A549 treated with dexamethasone at 1 μM for 4 hours (cell line): ENCODE results near the gene TUBA1B. TPM values are rescaled to one million over a fixed set of nuclear protein-coding genes. Genes with fewer than 3 reads are reported as not detected.

ENCODE experiments used
- total RNA-seq: library from RNA; stranded (reverse); fragments of 200-300 nt; extraction: Qiagen RNA extraction; gene quantifications from 5 replicates; pipeline ENCODE4 v1.2.3, GENCODE V29; 2022

Gene TUBA1B
- total RNA-seq = 2,131 to 2,545 TPM (median 2,326 TPM) in 5 replicates

GRCh38 chr12:49131051-49131893 lies at the start of gene TUBA1B:
TUBA1B (minus strand) TSS chr12:49131395; CDS start chr12:49131300, 95 bp downstream.

GRCh38 chr12:49110464-49111155 lies 20.6 kb downstream of the TUBA1B start, which contains the start of gene LMBR1L:
LMBR1L (minus strand) TSS chr12:49110847; CDS start chr12:49110555, 292 bp downstream.

GRCh38 chr12:49094160-49094974 lies 36.8 kb downstream of the TUBA1B start, which contains the start of gene DHH:
DHH (minus strand) TSS chr12:49094801; CDS start chr12:49094512, 289 bp downstream.

Other genes with a start within 250 kb of the TUBA1B start
- gene FKBP11, start 205.9 kb downstream of the TUBA1B start, total RNA-seq = 52.7 to 58.9 TPM (median 55.2 TPM) in 5 replicates
- gene ARF3, start 173.9 kb downstream of the TUBA1B start, total RNA-seq = 113 to 164 TPM (median 152 TPM) in 5 replicates
- 1.5 to 2.4 TPM (median 2.2 TPM) in 5 replicates for gene WNT10B, start 159.7 kb downstream of the TUBA1B start, total RNA-seq
- gene WNT1, start 153.1 kb downstream of the TUBA1B start, total RNA-seq = 0.07 to 0.28 TPM (median 0.18 TPM) in 5 replicates
- 0.56 to 0.71 TPM (median 0.67 TPM) in 5 replicates for gene DDN, start 132.0 kb downstream of the TUBA1B start, total RNA-seq
- gene PRKAG1, start 112.6 kb downstream of the TUBA1B start, total RNA-seq = 40.6 to 44.3 TPM (median 41.4 TPM) in 5 replicates
- gene KMT2D, start 70.6 kb downstream of the TUBA1B start, total RNA-seq = 30.0 to 46.2 TPM (median 40.4 TPM) in 5 replicates
- 2.9 to 4.4 TPM (median 4.0 TPM) in 5 replicates for gene RHEBL1, start 61.4 kb downstream of the TUBA1B start, total RNA-seq
- gene DHH, start 36.6 kb downstream of the TUBA1B start, total RNA-seq = not detected in 5 replicates
- 11.5 to 17.2 TPM (median 14.4 TPM) in 5 replicates for gene LMBR1L, start 20.5 kb downstream of the TUBA1B start, total RNA-seq
- 197 to 241 TPM (median 217 TPM) in 5 replicates for gene TUBA1A, start 57.7 kb upstream of the TUBA1B start, total RNA-seq
- gene TUBA1C, start 133.7 kb upstream of the TUBA1B start, total RNA-seq = 1,458 to 1,816 TPM (median 1,593 TPM) in 5 replicates
- gene PRPH, start 163.8 kb upstream of the TUBA1B start, total RNA-seq = 1.2 to 2.2 TPM (median 1.6 TPM) in 5 replicates
- gene TROAP, start 191.9 kb upstream of the TUBA1B start, total RNA-seq = 74.5 to 93.0 TPM (median 77.9 TPM) in 5 replicates
- 5.1 to 7.5 TPM (median 6.3 TPM) in 5 replicates for gene C1QL4, start 205.8 kb upstream of the TUBA1B start, total RNA-seq
- gene DNAJC22, start 215.5 kb upstream of the TUBA1B start, total RNA-seq = 18.9 to 22.9 TPM (median 22.1 TPM) in 5 replicates
- gene SPATS2, start 236.1 kb upstream of the TUBA1B start, total RNA-seq = 30.1 to 37.0 TPM (median 36.5 TPM) in 5 replicates